ENCODE results near the gene OR2A7.
"Not testable (repeated sequence)": the region's sequence is repeated elsewhere in the genome, so short reads cannot be mapped to it uniquely, and the experiment has no call there.

DNA sequence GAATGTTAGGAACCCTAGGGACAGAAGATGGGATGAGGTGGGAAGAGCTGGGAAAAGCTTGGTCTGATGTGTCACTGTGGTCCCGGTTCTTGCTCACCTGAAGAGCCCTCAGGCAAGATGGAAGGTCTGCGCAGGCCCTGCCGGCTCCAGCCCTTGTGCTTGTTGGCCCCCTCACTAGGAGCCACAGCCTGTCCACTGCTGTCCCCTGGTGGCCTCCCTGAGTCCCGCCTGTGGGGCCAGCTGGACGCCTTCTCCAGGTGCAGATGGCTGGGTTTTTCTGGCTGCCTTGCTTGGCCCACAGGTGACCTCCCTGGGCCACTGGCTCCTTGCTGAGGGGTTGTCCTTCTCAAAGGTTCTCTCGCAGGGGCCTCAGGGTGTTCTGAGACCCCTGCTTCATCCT lies 19.1 kb upstream of the OR2A7 start:
- TF ChIP-seq, protein P1, sequence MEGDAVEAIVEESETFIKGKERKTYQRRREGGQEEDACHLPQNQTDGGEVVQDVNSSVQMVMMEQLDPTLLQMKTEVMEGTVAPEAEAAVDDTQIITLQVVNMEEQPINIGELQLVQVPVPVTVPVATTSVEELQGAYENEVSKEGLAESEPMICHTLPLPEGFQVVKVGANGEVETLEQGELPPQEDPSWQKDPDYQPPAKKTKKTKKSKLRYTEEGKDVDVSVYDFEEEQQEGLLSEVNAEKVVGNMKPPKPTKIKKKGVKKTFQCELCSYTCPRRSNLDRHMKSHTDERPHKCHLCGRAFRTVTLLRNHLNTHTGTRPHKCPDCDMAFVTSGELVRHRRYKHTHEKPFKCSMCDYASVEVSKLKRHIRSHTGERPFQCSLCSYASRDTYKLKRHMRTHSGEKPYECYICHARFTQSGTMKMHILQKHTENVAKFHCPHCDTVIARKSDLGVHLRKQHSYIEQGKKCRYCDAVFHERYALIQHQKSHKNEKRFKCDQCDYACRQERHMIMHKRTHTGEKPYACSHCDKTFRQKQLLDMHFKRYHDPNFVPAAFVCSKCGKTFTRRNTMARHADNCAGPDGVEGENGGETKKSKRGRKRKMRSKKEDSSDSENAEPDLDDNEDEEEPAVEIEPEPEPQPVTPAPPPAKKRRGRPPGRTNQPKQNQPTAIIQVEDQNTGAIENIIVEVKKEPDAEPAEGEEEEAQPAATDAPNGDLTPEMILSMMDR (conservative IDR thresholded peaks at IDR 0.05; ENCODE audit: low read depth, low read length) = not testable (repeated sequence)
- TF ChIP-seq EZH2 (IDR thresholded peaks at IDR 0.05; ENCODE audit: low read length, unreplicated experiment); EZH2phosphoT487 (IDR thresholded peaks at IDR 0.05; ENCODE audit: borderline replicate concordance, low read length): not testable (repeated sequence)

All from PC-3 (cell line).